Measurements from ENCODE around the gene PLD1.

- TF ChIP-seq SIN3A (IDR thresholded peaks at IDR 0.05; ENCODE audit: borderline replicate concordance, insufficient read depth, low read length), result no peak
- TF ChIP-seq POLR2AphosphoS5 (IDR thresholded peaks at IDR 0.05; ENCODE audit: low read depth, low read length), result no peak
Observed at GRCh38 chr3:171687064-171687463, 123.2 kb downstream of the PLD1 start.
